Liver (tissue), 9 donors: ENCODE results near the gene RAB35. TPM values are rescaled to one million over a fixed set of nuclear protein-coding genes. Genes with fewer than 3 reads are reported as not detected.

ENCODE experiments used
- DNase-seq: peaks from one replicate; pipeline ENCODE4 v3.0.0-alpha.2; 2017; ENCODE audit warnings: low spot score
- H3K27ac ChIP-seq, 2 donors: one replicate each; pipeline ENCODE4 v1.7.0; 2013; ENCODE audit warnings: inconsistent platforms in 2 of 2, low read length in 2 of 2, control low read depth in 1 of 2, low read depth in 1 of 2, mild to moderate bottlenecking in 1 of 2
- H3K27me3 ChIP-seq, 4 donors: one replicate each; pipeline versions ENCODE4 v1.6.1 to v1.7.0; 2013; ENCODE audit warnings: low read length in 3 of 4, inconsistent platforms in 1 of 4, mild to moderate bottlenecking in 1 of 4, moderate library complexity in 1 of 4; ENCODE audit not compliant: control insufficient read depth in 4 of 4, insufficient read depth in 4 of 4
- H3K36me3 ChIP-seq, 4 donors: one replicate each; pipeline versions ENCODE4 v1.6.1 to v1.7.0; 2013; ENCODE audit warnings: low read length in 3 of 4, mild to moderate bottlenecking in 3 of 4, low read depth in 1 of 4, moderate library complexity in 1 of 4; ENCODE audit not compliant: control insufficient read depth in 4 of 4, insufficient read depth in 3 of 4
- H3K4me1 ChIP-seq, 4 donors: one replicate each; pipeline versions ENCODE4 v1.6.1 to v1.7.0; 2013; ENCODE audit warnings: low read length in 3 of 4, mild to moderate bottlenecking in 3 of 4, moderate library complexity in 1 of 4; ENCODE audit not compliant: control insufficient read depth in 4 of 4, insufficient read depth in 4 of 4
- H3K4me3 ChIP-seq, 3 donors: one replicate each; pipeline versions ENCODE4 v1.6.1 to v1.7.0; 2013; ENCODE audit warnings: low read length in 3 of 3, control low read depth in 1 of 3, low read depth in 1 of 3, mild to moderate bottlenecking in 1 of 3
- H3K9ac ChIP-seq, 2 donors: one replicate each; pipeline ENCODE4 v1.7.0; 2013; ENCODE audit warnings: low read length in 2 of 2, mild to moderate bottlenecking in 2 of 2, moderate library complexity in 2 of 2, control low read depth in 1 of 2, low read depth in 1 of 2
- H3K9me3 ChIP-seq, 4 donors: one replicate each; pipeline versions ENCODE4 v1.6.1 to v1.7.0; 2013; ENCODE audit warnings: low read length in 3 of 4; ENCODE audit not compliant: control insufficient read depth in 4 of 4
- EGR1 ChIP-seq, 2 donors: IDR thresholded peaks; 2 replicates each; pipeline ENCODE4 v1.6.1; 2016 to 2018; ENCODE audit warnings: antibody characterized with exemption in 2 of 2, low read depth in 2 of 2
- FOXA1 ChIP-seq: IDR thresholded peaks from 2 replicates; pipeline ENCODE4 v1.6.1; 2016; ENCODE audit warnings: antibody characterized with exemption
- FOXA2 ChIP-seq: IDR thresholded peaks from 2 replicates; pipeline ENCODE4 v1.6.1; 2016; ENCODE audit warnings: antibody characterized with exemption
- HNF4A ChIP-seq, 2 donors: conservative IDR thresholded peaks; 2 replicates each; pipeline ENCODE4 v1.6.1; 2016; ENCODE audit warnings: antibody characterized with exemption in 2 of 2, mild to moderate bottlenecking in 2 of 2
- HNF4G ChIP-seq: IDR thresholded peaks from 2 replicates; pipeline ENCODE4 v1.6.1; 2016; ENCODE audit warnings: antibody characterized with exemption
- JUND ChIP-seq, 2 donors: IDR thresholded peaks; 2 replicates each; pipeline ENCODE4 v1.6.1; 2016; ENCODE audit warnings: antibody characterized with exemption in 2 of 2
- NR2F2 ChIP-seq: IDR thresholded peaks from 2 replicates; pipeline ENCODE4 v1.6.1; 2016; ENCODE audit warnings: antibody characterized with exemption
- RAD21 ChIP-seq, 2 donors: IDR thresholded peaks; 2 replicates each; pipeline ENCODE4 v1.6.1; 2016; ENCODE audit warnings: antibody characterized with exemption in 2 of 2, mild to moderate bottlenecking in 2 of 2
- RXRA ChIP-seq, 2 donors: IDR thresholded peaks; 2 replicates each; pipeline ENCODE4 v1.6.1; 2017 to 2018; ENCODE audit warnings: antibody characterized with exemption in 2 of 2, mild to moderate bottlenecking in 1 of 2
- SP1 ChIP-seq: IDR thresholded peaks from 2 replicates; pipeline ENCODE4 v1.6.1; 2018; ENCODE audit warnings: antibody characterized with exemption, mild to moderate bottlenecking
- YY1 ChIP-seq: IDR thresholded peaks from 2 replicates; pipeline ENCODE4 v1.6.1; 2016; ENCODE audit warnings: antibody characterized with exemption, mild to moderate bottlenecking
- WGBS: extraction: QIAGEN DNeasy Blood & Tissue Kit; methylation state at CpG from one replicate; pipeline ENCODE4 v1.1.7; 2013; 5-methylcytosine and 5-hydroxymethylcytosine counted together
- polyA plus RNA-seq, 2 donors: library from polyadenylated mRNA; stranded (reverse) in 1 of 2; unstranded in 1 of 2; fragments of 200-250 nt in 1 of 2; fragments of >200 nt in 1 of 2; fragmentation: Nextera tagmentation in 1 of 2; extraction: Ambion mirVana in 1 of 2; gene quantifications; one replicate each; pipeline versions ENCODE4 v1.2.1 to v1.2.3, GENCODE V29; 2013 to 2015
- total RNA-seq, 2 donors: library from RNA; depleted of rRNA; stranded (reverse); fragments of >200 nt; gene quantifications; one replicate each; pipeline ENCODE4 v1.2.3, GENCODE V29; 2014
- TF ChIP-seq, protein P1 (sequence below): IDR thresholded peaks from 2 replicates; pipeline ENCODE4 v1.6.1; 2016; ENCODE audit warnings: antibody characterized with exemption
- TF ChIP-seq, protein P2 (sequence below): IDR thresholded peaks from 2 replicates; pipeline ENCODE4 v1.6.1; 2016; ENCODE audit warnings: antibody characterized with exemption
- TF ChIP-seq, protein P3 (sequence below): IDR thresholded peaks from 2 replicates; pipeline ENCODE4 v1.6.1; 2016; ENCODE audit warnings: antibody characterized with exemption, mild to moderate bottlenecking
- TF ChIP-seq, protein P4 (sequence below): fragments of 150-350 bp; IDR thresholded peaks from 2 replicates; pipeline ENCODE4 v1.5.1; 2017; ENCODE audit warnings: improper control_type of control experiment, low read depth, low read length; ENCODE audit not compliant: missing input control
- TF ChIP-seq, protein P5 (sequence below): IDR thresholded peaks from 2 replicates; pipeline ENCODE4 v1.6.1; 2016; ENCODE audit warnings: antibody characterized with exemption
- donor health status: healthy.
- donor health status: healthy.
- donor health status: healthy.
- donor health status: healthy.
- donor health status: healthy.

Gene RAB35
- total and polyA plus RNA-seq, 4 donors: 7.4 to 14.4 (median 10.2) TPM

DNA sequence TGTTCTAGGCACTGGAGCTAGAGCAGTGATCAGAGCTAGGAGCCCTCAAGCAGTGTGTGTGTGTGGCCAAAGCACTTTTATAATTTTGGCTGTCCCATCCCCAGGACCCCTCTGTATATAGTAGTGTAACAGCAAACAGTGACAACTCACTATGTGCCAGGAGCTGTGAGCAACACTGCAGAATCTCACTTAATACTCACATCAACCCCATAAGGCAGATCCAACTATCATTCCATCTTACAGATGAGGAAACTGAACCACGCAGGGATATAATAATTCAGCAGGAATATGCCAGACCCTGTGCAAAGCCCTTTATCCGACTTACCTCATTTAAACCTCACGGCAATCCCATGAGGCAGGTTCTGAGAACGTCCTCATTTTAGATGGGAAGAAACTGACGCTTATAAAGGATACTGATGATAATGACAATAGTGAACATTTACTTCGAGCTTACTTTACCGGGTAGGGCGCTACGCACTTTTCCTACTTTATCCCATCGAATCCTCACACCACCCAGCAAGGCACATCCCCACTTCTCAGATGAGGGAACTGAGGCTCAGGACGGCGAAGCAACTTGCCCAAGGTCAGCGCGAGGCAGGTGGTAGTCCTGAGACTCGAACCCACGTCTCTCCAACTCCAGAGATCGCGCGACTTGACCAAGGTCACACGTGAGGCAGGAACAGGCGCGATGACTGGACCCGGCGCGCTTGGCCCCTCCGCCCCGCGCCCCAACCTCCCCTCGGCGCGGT lies 687 bp downstream of the RAB35 start:
- H3K36me3 ChIP-seq: no peaks in the 10 kb centered on the region
- peak overlapping the region; percentile 92 to 97 (median 96) for H3K4me3 ChIP-seq
- no peaks in the 10 kb centered on the region for H3K27me3 ChIP-seq
- H3K4me1 ChIP-seq: peaks cover 13 to 32% (median 27%) of the 10 kb centered on the region in 4 donors
- WGBS: 20% methylated on average over 31 of the region's 31 CpGs
- peak overlapping the region; percentile 51 to 52 for H3K27ac ChIP-seq
- no peaks in the 10 kb centered on the region for H3K9me3 ChIP-seq
- H3K9ac ChIP-seq: peak overlapping the region; percentile 61 to 68
- peak; percentile 42 for DNase-seq
- TF ChIP-seq, protein P1, sequence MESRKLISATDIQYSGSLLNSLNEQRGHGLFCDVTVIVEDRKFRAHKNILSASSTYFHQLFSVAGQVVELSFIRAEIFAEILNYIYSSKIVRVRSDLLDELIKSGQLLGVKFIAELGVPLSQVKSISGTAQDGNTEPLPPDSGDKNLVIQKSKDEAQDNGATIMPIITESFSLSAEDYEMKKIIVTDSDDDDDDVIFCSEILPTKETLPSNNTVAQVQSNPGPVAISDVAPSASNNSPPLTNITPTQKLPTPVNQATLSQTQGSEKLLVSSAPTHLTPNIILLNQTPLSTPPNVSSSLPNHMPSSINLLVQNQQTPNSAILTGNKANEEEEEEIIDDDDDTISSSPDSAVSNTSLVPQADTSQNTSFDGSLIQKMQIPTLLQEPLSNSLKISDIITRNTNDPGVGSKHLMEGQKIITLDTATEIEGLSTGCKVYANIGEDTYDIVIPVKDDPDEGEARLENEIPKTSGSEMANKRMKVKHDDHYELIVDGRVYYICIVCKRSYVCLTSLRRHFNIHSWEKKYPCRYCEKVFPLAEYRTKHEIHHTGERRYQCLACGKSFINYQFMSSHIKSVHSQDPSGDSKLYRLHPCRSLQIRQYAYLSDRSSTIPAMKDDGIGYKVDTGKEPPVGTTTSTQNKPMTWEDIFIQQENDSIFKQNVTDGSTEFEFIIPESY: peak; percentile 79
- TF ChIP-seq JUND (IDR thresholded peaks at IDR 0.05) (no peak), YY1 (no peak), SP1 (no peak)

DNA sequence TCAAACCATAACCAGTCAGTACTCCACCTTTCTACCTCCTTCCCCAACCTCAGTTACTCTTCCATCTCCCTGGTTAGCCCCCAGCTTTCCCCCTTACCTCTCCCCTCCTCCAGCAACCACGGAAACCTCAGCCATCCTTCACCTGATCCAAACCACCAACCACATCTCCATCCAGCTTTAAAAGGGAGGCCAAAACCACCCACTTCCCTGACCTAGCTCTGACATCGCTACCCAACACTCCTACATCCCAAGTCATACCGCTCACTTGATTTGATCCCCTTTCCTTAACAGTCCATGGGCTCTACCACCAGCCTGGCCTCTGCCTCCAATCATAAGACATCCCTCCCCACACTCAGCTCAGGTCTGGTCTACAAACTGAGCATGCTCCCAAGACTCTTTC lies 1.5 kb downstream of the RAB35 start:
- peak overlapping the region in 1 of 3 donors; percentile 97 for H3K4me3 ChIP-seq
- H3K36me3 ChIP-seq: no peaks in the 10 kb centered on the region
- TF ChIP-seq, protein P2, sequence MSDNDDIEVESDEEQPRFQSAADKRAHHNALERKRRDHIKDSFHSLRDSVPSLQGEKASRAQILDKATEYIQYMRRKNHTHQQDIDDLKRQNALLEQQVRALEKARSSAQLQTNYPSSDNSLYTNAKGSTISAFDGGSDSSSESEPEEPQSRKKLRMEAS: no peak
- no peak for TF ChIP-seq EGR1 (IDR thresholded peaks at IDR 0.05; ENCODE audit: low read depth in 2 of 2)
- TF ChIP-seq, protein P3, sequence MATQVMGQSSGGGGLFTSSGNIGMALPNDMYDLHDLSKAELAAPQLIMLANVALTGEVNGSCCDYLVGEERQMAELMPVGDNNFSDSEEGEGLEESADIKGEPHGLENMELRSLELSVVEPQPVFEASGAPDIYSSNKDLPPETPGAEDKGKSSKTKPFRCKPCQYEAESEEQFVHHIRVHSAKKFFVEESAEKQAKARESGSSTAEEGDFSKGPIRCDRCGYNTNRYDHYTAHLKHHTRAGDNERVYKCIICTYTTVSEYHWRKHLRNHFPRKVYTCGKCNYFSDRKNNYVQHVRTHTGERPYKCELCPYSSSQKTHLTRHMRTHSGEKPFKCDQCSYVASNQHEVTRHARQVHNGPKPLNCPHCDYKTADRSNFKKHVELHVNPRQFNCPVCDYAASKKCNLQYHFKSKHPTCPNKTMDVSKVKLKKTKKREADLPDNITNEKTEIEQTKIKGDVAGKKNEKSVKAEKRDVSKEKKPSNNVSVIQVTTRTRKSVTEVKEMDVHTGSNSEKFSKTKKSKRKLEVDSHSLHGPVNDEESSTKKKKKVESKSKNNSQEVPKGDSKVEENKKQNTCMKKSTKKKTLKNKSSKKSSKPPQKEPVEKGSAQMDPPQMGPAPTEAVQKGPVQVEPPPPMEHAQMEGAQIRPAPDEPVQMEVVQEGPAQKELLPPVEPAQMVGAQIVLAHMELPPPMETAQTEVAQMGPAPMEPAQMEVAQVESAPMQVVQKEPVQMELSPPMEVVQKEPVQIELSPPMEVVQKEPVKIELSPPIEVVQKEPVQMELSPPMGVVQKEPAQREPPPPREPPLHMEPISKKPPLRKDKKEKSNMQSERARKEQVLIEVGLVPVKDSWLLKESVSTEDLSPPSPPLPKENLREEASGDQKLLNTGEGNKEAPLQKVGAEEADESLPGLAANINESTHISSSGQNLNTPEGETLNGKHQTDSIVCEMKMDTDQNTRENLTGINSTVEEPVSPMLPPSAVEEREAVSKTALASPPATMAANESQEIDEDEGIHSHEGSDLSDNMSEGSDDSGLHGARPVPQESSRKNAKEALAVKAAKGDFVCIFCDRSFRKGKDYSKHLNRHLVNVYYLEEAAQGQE: no peak
- TF ChIP-seq YY1: no peak
- TF ChIP-seq, protein P4, sequence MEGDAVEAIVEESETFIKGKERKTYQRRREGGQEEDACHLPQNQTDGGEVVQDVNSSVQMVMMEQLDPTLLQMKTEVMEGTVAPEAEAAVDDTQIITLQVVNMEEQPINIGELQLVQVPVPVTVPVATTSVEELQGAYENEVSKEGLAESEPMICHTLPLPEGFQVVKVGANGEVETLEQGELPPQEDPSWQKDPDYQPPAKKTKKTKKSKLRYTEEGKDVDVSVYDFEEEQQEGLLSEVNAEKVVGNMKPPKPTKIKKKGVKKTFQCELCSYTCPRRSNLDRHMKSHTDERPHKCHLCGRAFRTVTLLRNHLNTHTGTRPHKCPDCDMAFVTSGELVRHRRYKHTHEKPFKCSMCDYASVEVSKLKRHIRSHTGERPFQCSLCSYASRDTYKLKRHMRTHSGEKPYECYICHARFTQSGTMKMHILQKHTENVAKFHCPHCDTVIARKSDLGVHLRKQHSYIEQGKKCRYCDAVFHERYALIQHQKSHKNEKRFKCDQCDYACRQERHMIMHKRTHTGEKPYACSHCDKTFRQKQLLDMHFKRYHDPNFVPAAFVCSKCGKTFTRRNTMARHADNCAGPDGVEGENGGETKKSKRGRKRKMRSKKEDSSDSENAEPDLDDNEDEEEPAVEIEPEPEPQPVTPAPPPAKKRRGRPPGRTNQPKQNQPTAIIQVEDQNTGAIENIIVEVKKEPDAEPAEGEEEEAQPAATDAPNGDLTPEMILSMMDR: no peak
- no peak for TF ChIP-seq RXRA (IDR thresholded peaks at IDR 0.05)
- no peak for TF ChIP-seq FOXA2
- TF ChIP-seq JUND (IDR thresholded peaks at IDR 0.05): no peak
- TF ChIP-seq NR2F2: no peak
- TF ChIP-seq RAD21 (IDR thresholded peaks at IDR 0.05): no peak
- no peak for TF ChIP-seq HNF4A (conservative IDR thresholded peaks at IDR 0.05)
- no peak for TF ChIP-seq FOXA1
- TF ChIP-seq, protein P1: no peak
- TF ChIP-seq, protein P5, sequence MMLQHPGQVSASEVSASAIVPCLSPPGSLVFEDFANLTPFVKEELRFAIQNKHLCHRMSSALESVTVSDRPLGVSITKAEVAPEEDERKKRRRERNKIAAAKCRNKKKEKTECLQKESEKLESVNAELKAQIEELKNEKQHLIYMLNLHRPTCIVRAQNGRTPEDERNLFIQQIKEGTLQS: no peak
- TF ChIP-seq HNF4G: no peak
- no peaks in the 10 kb centered on the region for H3K9me3 ChIP-seq
- 82% methylated on average over 3 of the region's 3 CpGs for WGBS
- H3K9ac ChIP-seq: no peak overlapping the region
- H3K27me3 ChIP-seq: no peaks in the 10 kb centered on the region
- DNase-seq: no peak
- H3K4me1 ChIP-seq: peaks cover 13 to 38% (median 29%) of the 10 kb centered on the region in 4 donors
- no peak overlapping the region for H3K27ac ChIP-seq
